Measurements from ENCODE around the gene HIPK3. TPM values are rescaled to one million over a fixed set of nuclear protein-coding genes. Genes with fewer than 3 reads are reported as not detected.
A peak's percentile ranks its signal among the peaks of the same experiment; 100 is the strongest.

The HIPK3 gene
- total RNA-seq, 4 donors from 2014 or later = 292 to 331 (median 308) TPM

DNA sequence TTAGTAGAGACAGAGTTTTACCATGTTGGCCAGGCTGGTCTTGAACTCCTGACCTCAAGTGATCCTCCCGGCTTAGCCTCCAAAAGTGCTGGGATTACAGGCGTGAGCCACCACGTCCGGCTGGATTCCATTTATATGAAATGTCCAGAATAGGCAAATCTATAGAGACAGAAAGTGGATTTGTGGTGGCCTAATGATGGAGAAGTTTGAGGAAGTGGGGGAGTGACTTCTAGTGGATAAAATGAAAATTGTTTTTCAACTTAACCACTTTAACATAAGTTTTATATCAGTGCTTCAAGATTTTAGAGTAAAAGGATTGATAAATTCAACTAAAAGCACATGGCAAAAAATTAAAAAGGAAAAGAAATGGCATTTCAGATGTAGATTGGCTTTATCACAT, 66.2 kb downstream of the HIPK3 start:
- no peak for ATAC-seq
- Histone ChIP-seq H3K4me3 (no peak overlapping the region), H3K27me3 (no peaks in the 10 kb centered on the region), H3K9me3 (no peaks in the 10 kb centered on the region), H3K36me3 (no peaks in the 10 kb centered on the region), H3K4me1 (peaks cover 26 to 93% (median 27%) of the 10 kb centered on the region in 3 donors), H3K27ac (no peak overlapping the region)
- TF ChIP-seq POLR2A (IDR thresholded peaks at IDR 0.05) (no peak), EP300 (IDR thresholded peaks at IDR 0.05) (no peak), POLR2AphosphoS5 (IDR thresholded peaks at IDR 0.05) (no peak)
- TF ChIP-seq, protein P1, sequence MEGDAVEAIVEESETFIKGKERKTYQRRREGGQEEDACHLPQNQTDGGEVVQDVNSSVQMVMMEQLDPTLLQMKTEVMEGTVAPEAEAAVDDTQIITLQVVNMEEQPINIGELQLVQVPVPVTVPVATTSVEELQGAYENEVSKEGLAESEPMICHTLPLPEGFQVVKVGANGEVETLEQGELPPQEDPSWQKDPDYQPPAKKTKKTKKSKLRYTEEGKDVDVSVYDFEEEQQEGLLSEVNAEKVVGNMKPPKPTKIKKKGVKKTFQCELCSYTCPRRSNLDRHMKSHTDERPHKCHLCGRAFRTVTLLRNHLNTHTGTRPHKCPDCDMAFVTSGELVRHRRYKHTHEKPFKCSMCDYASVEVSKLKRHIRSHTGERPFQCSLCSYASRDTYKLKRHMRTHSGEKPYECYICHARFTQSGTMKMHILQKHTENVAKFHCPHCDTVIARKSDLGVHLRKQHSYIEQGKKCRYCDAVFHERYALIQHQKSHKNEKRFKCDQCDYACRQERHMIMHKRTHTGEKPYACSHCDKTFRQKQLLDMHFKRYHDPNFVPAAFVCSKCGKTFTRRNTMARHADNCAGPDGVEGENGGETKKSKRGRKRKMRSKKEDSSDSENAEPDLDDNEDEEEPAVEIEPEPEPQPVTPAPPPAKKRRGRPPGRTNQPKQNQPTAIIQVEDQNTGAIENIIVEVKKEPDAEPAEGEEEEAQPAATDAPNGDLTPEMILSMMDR (IDR thresholded peaks at IDR 0.05) = no peak
- WGBS, 2 donors (ENCODE audit: low coverage in 1 of 2) = 96% methylated on average over 4 of the region's 4 CpGs; no CpG with 5 or more reads in 1 of the 2 donors

DNA sequence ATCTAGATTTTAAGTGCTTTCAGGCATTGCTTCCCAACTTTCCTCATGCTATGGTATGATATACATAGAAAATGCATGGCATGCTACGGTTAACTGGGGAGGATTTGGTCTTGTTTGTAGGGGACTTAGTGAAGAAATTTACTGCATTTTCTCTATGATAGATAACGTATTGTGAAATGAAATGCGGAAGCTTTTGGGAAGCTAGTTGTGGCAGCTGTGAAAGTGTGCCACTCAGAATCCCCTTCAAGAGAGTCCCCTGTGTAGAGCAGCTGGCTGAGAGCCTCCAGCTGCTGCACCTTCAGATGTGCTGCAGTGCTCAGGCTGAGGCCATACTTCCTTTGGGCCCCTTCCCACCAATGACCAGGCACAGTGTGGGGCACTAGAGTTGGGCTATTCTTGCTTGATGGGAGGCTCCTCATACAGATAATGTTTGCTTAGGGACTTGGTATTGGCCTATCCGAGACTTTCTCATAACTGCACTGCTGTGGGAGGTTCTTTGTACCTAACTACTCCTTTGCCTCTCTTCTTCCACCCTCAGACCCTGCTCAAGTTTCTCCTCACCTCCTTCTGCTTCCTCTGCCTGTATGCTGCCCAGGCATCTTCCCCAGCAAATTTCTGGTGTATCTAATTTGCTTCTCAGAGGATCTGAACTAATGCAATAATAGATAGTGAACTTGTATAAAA, 67.3 kb downstream of the HIPK3 start:
- Histone ChIP-seq H3K4me3 (no peak overlapping the region), H3K36me3 (no peaks in the 10 kb centered on the region), H3K9me3 (no peaks in the 10 kb centered on the region), H3K27ac (peak overlapping the region in 1 of 4 donors; percentile 15), H3K4me1 (peaks cover 26 to 93% (median 27%) of the 10 kb centered on the region in 3 donors), H3K27me3 (no peaks in the 10 kb centered on the region)
- TF ChIP-seq, protein P1 (IDR thresholded peaks at IDR 0.05) = no peak
- no peak for TF ChIP-seq POLR2A (IDR thresholded peaks at IDR 0.05)
- ATAC-seq = no peak
- 65 to 89% methylated on average over 3 to 4 of the region's 4 CpGs for WGBS, 2 donors (ENCODE audit: low coverage in 1 of 2)

DNA sequence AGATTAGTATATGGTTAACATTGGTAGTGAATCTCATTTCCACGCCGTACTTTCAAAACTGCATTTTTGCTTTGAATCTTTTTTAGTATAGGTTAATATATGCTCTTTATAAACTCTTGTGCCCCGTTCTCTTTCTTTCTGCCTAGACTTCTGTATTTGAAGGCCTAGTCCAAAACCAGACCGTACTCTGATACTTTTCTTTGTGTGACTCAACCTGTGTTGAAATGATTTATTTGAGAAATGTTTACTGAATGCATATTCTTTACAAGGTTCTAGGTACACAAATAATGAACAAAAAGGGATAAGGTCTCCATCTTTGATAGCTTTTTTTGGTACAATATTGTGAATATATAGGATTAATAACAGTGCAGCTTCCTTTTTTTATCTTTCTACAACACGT, 68.3 kb downstream of the HIPK3 start:
- H3K9me3 ChIP-seq = no peaks in the 10 kb centered on the region
- H3K36me3 ChIP-seq = peaks cover 0 to 3% of the 10 kb centered on the region in 2 donors
- 55 to 77% methylated on average over 5 of the region's 5 CpGs for WGBS, 2 donors (ENCODE audit: low coverage in 1 of 2)
- no peak for ATAC-seq
- no peaks in the 10 kb centered on the region for H3K27me3 ChIP-seq
- no peak for TF ChIP-seq EP300 (IDR thresholded peaks at IDR 0.05)
- TF ChIP-seq POLR2AphosphoS5 (IDR thresholded peaks at IDR 0.05) = no peak
- TF ChIP-seq, protein P1 (IDR thresholded peaks at IDR 0.05) = no peak
- no peak for TF ChIP-seq POLR2A (IDR thresholded peaks at IDR 0.05)
- H3K27ac ChIP-seq = peak overlapping the region in 1 of 4 donors; percentile 50
- H3K4me1 ChIP-seq = peaks cover 24 to 92% (median 26%) of the 10 kb centered on the region in 3 donors
- H3K4me3 ChIP-seq = no peak overlapping the region

DNA sequence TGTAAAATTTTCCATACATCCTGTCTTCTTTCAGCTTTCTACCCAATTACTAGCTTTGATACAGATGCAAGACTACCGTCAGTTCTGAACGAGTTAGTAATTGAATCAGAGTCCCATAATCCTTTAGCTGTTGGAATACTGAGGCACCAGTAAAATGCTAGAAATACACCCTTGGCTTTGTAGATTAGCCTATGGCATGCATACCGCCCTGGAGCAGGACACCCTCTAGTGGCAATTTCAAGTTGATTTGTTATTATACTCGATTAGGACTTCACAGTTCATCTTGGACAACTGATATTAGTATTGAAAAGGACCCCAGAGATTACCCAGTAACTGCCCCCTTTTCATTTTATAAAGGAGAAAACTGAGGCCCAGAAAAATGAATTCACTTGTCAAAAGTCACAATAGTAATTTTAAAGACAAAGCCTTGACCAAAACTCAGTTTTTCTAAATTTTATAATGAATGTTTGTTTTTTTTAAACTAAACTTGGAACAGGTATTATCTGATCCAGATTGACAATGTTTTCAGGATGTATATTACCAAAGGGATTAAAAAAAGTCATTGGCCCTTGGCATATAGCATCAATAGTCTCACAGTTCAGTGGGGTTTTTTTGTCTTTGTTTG, 72.6 kb downstream of the HIPK3 start:
- peaks cover 12 to 98% (median 18%) of the 10 kb centered on the region in 3 donors for H3K4me1 ChIP-seq
- H3K4me3 ChIP-seq = no peak overlapping the region
- no peaks in the 10 kb centered on the region for H3K9me3 ChIP-seq
- TF ChIP-seq POLR2A (IDR thresholded peaks at IDR 0.05) (no peak), POLR2AphosphoS5 (IDR thresholded peaks at IDR 0.05) (no peak), EP300 (IDR thresholded peaks at IDR 0.05) (no peak)
- TF ChIP-seq, protein P1 (IDR thresholded peaks at IDR 0.05) = peak; percentile 32 to 77 (median 63)
- WGBS, 2 donors (ENCODE audit: low coverage in 1 of 2) = 4 to 8% methylated on average over 4 of the region's 4 CpGs
- H3K27me3 ChIP-seq = no peaks in the 10 kb centered on the region
- ATAC-seq = no peak
- peak overlapping the region in 1 of 4 donors; percentile 6 for H3K27ac ChIP-seq
- H3K36me3 ChIP-seq = peaks cover 0 to 12% of the 10 kb centered on the region in 2 donors

DNA sequence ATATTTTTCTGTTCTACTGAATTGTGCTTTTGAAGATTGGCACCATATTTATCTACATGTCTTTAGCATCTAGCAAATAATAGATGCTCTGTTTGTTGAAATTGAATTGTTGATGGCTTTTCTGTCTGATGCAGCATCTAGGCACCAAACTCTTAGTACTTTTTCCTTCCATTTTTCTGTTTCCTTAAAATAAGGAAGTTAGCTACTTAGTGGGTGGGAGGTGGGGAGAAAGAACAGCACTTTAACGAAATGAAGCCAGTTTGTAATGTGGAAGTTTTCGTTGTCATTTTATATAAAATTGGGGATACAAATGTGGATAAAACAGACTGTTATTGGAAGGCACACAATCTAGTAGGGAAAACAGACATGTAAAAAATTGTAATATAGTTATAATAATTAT, 76.6 kb downstream of the HIPK3 start:
- no peak for ATAC-seq
- TF ChIP-seq POLR2AphosphoS5 (IDR thresholded peaks at IDR 0.05) (no peak), EP300 (IDR thresholded peaks at IDR 0.05) (no peak), POLR2A (IDR thresholded peaks at IDR 0.05) (no peak)
- TF ChIP-seq, protein P1 (IDR thresholded peaks at IDR 0.05) = no peak
- 75 to 94% methylated on average over 2 of the region's 2 CpGs for WGBS, 2 donors (ENCODE audit: low coverage in 1 of 2)
- Histone ChIP-seq H3K9me3 (no peaks in the 10 kb centered on the region), H3K4me1 (peaks cover 0 to 61% (median 0%) of the 10 kb centered on the region in 3 donors), H3K27ac (no peak overlapping the region), H3K36me3 (peaks cover 0 to 29% of the 10 kb centered on the region in 2 donors), H3K27me3 (no peaks in the 10 kb centered on the region), H3K4me3 (no peak overlapping the region)

Data from gastroesophageal sphincter (tissue), 4 donors.